ENCODE measurements around the gene SH3BP2. TPM values are rescaled to one million over a fixed set of nuclear protein-coding genes. Genes with fewer than 3 reads are reported as not detected.

SH3BP2 gene
- polyA plus RNA-seq, 3 donors = 19.1 to 478 (median 26.9) TPM

DNA sequence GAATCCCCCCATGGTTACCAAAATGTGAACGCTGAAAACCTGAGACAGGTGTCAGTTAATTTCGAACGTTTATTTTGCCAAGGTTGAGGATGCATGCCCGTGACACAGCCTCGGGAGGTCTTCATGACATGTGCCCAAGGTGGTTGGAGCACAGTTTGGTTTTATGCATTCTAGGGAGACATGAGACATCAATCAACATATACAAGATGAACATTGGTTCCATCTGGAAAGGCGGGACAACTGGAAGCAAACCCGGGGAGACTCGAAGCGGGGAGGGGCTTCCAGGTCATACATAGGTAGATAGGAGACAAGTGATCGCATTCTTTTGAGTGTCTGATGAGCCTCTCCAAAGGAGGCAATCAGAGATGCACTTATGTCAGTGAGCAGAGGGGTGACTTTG lies 11.0 kb upstream of the SH3BP2 start:
- intact Hi-C loops (cut with micrococcal nuclease) = no loop called here
- Mint-ChIP-seq H3K27ac (no peak overlapping the region), H3K9me3 (peaks cover 0 to 12% (median 8%) of the 10 kb centered on the region in 7 donors), H3K4me3 (no peak overlapping the region), H3K36me3 (peaks cover 2 to 8% of the 10 kb centered on the region in 2 donors), H3K4me1 (peaks cover 22% of the 10 kb centered on the region), H3K27me3 (ENCODE audit: low read depth in 3 of 3) (peaks cover 2 to 4% (median 2%) of the 10 kb centered on the region in 3 donors)
- Histone ChIP-seq H3K36me3 (replicated peaks in 1 of 2; ENCODE audit: control insufficient read depth in 1 of 2, insufficient read depth in 2 of 2, low read length in 2 of 2) (no peaks in the 10 kb centered on the region), H3K79me2 (ENCODE audit: insufficient read depth, low read length) (peaks cover 8% of the 10 kb centered on the region), H4K20me1 (ENCODE audit: insufficient read depth, low read length) (no peaks in the 10 kb centered on the region), H3K4me2 (replicated peaks; ENCODE audit: extremely low read depth, low read length, poor library complexity, severe bottlenecking) (no peak overlapping the region), H3K4me1 (ENCODE audit: control insufficient read depth in 1 of 2, insufficient read depth in 2 of 2, low read length in 2 of 2) (peaks cover 21 to 26% of the 10 kb centered on the region in 2 donors), H3K9ac (ENCODE audit: insufficient read depth, low read length, poor library complexity, severe bottlenecking) (no peak overlapping the region), H3K9me3 (replicated peaks in 1 of 2; ENCODE audit: control insufficient read depth in 1 of 2, insufficient read depth in 1 of 2, low read length in 2 of 2) (peaks cover 0 to 5% of the 10 kb centered on the region in 2 donors), H3K4me3 (replicated peaks in 1 of 3; ENCODE audit: low read depth in 2 of 3, low read length in 3 of 3) (no peak overlapping the region), H3K27me3 (ENCODE audit: control insufficient read depth in 2 of 2, insufficient read depth in 2 of 2, low read length in 2 of 2) (no peaks in the 10 kb centered on the region), H3K27ac (ENCODE audit: low read depth in 1 of 2, low read length in 2 of 2) (no peak overlapping the region), H2AFZ (ENCODE audit: insufficient read depth, low read depth, low read length, poor library complexity, severe bottlenecking) (no peak overlapping the region)
- WGBS (ENCODE audit: insufficient coverage) = 100% methylated on average over 1 of the region's 10 CpGs
- no peak for DNase-seq
- TF ChIP-seq, protein P1, sequence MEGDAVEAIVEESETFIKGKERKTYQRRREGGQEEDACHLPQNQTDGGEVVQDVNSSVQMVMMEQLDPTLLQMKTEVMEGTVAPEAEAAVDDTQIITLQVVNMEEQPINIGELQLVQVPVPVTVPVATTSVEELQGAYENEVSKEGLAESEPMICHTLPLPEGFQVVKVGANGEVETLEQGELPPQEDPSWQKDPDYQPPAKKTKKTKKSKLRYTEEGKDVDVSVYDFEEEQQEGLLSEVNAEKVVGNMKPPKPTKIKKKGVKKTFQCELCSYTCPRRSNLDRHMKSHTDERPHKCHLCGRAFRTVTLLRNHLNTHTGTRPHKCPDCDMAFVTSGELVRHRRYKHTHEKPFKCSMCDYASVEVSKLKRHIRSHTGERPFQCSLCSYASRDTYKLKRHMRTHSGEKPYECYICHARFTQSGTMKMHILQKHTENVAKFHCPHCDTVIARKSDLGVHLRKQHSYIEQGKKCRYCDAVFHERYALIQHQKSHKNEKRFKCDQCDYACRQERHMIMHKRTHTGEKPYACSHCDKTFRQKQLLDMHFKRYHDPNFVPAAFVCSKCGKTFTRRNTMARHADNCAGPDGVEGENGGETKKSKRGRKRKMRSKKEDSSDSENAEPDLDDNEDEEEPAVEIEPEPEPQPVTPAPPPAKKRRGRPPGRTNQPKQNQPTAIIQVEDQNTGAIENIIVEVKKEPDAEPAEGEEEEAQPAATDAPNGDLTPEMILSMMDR (IDR thresholded peaks at IDR 0.05) = no peak

DNA sequence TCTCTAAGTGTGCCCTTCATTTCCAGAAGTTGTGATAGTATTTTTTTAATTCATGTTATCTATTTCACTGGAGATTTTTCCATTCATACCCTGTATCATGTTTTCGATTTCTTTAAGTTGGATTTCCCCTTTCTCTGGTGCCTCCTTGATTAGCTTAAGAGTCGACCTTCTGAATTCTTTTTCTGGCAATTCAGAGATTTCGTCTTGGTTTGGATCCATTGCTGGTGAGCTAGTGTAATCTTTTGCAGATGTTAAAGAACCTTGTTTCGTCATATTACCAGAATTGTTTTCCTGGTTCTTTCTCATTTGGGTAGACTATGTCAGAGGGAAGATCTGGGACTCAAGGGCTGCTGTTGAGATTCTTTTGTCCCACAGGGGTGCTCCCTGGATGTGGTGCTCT lies 9.1 kb upstream of the SH3BP2 start:
- H3K27ac ChIP-seq (ENCODE audit: low read depth in 1 of 2, low read length in 2 of 2) = no peak overlapping the region
- intact Hi-C loops (cut with micrococcal nuclease) = loop anchor here in 1 of 2 donors (2.0 kb wide), 1 partner anchor 15 kb away; no protein-coding TSS in a partner anchor
- TF ChIP-seq, protein P1 (IDR thresholded peaks at IDR 0.05) = no peak
- no peak overlapping the region for H2AFZ ChIP-seq (ENCODE audit: insufficient read depth, low read depth, low read length, poor library complexity, severe bottlenecking)
- H3K9ac ChIP-seq (ENCODE audit: insufficient read depth, low read length, poor library complexity, severe bottlenecking) = no peak overlapping the region
- H3K27ac Mint-ChIP-seq = no peak overlapping the region
- peaks cover 2 to 8% of the 10 kb centered on the region in 2 donors for H3K36me3 Mint-ChIP-seq
- peaks cover 2 to 4% (median 2%) of the 10 kb centered on the region in 3 donors for H3K27me3 Mint-ChIP-seq (ENCODE audit: low read depth in 3 of 3)
- no peak overlapping the region for H3K4me3 Mint-ChIP-seq
- no peak for DNase-seq
- H4K20me1 ChIP-seq (ENCODE audit: insufficient read depth, low read length) = no peaks in the 10 kb centered on the region
- H3K36me3 ChIP-seq (replicated peaks in 1 of 2; ENCODE audit: control insufficient read depth in 1 of 2, insufficient read depth in 2 of 2, low read length in 2 of 2) = no peaks in the 10 kb centered on the region
- H3K9me3 ChIP-seq (replicated peaks in 1 of 2; ENCODE audit: control insufficient read depth in 1 of 2, insufficient read depth in 1 of 2, low read length in 2 of 2) = peaks cover 0 to 5% of the 10 kb centered on the region in 2 donors
- WGBS (ENCODE audit: insufficient coverage) = no CpG with 5 or more reads among the region's 4 CpGs
- H3K4me1 Mint-ChIP-seq = peaks cover 41% of the 10 kb centered on the region
- H3K9me3 Mint-ChIP-seq = peaks cover 0 to 12% (median 8%) of the 10 kb centered on the region in 7 donors
- H3K4me1 ChIP-seq (ENCODE audit: control insufficient read depth in 1 of 2, insufficient read depth in 2 of 2, low read length in 2 of 2) = peaks cover 39 to 45% of the 10 kb centered on the region in 2 donors
- no peak overlapping the region for H3K4me2 ChIP-seq (replicated peaks; ENCODE audit: extremely low read depth, low read length, poor library complexity, severe bottlenecking)
- H3K4me3 ChIP-seq (replicated peaks in 1 of 3; ENCODE audit: low read depth in 2 of 3, low read length in 3 of 3) = no peak overlapping the region
- H3K79me2 ChIP-seq (ENCODE audit: insufficient read depth, low read length) = peaks cover 12% of the 10 kb centered on the region
- no peaks in the 10 kb centered on the region for H3K27me3 ChIP-seq (ENCODE audit: control insufficient read depth in 2 of 2, insufficient read depth in 2 of 2, low read length in 2 of 2)
